Measurements from ENCODE around the gene UXT.

Gene UXT, protein sequence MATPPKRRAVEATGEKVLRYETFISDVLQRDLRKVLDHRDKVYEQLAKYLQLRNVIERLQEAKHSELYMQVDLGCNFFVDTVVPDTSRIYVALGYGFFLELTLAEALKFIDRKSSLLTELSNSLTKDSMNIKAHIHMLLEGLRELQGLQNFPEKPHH

GRCh38 chrX:47658684-47659420 lies at the start of gene UXT:
Gene UXT (minus strand): TSS chrX:47659180. CDS start chrX:47658927, 253 bp downstream.
- CTCF ChIA-PET: no interaction called here
- peak within 1 kb of the TSS; percentile 85 for H3K27ac ChIP-seq (ENCODE audit: extremely low read depth, low read depth, low read length)
- peak within 1 kb of the TSS; percentile 78 for H3K4me3 ChIP-seq (ENCODE audit: low read depth, low read length)
- peaks cover 12 to 36% of the 10 kb centered on the region in 2 experiments; a peak in 2 of 3 replicates for H3K36me3 ChIP-seq (ENCODE audit: control insufficient read depth in 2 of 2, insufficient read depth in 1 of 2, low read length in 2 of 2)
- POLR2A ChIA-PET: interaction anchor here (0.5 kb wide), 1 partner anchor 61 kb away, joined by 3 read pairs; no protein-coding TSS in a partner anchor
- H3K4me1 ChIP-seq (ENCODE audit: control insufficient read depth, insufficient read depth, low read length): no peaks in the 10 kb centered on the region
- H3K9me3 ChIP-seq (ENCODE audit: control insufficient read depth, insufficient read depth, low read depth, low read length): no peaks in the 10 kb centered on the region
- TF ChIP-seq, protein P1, sequence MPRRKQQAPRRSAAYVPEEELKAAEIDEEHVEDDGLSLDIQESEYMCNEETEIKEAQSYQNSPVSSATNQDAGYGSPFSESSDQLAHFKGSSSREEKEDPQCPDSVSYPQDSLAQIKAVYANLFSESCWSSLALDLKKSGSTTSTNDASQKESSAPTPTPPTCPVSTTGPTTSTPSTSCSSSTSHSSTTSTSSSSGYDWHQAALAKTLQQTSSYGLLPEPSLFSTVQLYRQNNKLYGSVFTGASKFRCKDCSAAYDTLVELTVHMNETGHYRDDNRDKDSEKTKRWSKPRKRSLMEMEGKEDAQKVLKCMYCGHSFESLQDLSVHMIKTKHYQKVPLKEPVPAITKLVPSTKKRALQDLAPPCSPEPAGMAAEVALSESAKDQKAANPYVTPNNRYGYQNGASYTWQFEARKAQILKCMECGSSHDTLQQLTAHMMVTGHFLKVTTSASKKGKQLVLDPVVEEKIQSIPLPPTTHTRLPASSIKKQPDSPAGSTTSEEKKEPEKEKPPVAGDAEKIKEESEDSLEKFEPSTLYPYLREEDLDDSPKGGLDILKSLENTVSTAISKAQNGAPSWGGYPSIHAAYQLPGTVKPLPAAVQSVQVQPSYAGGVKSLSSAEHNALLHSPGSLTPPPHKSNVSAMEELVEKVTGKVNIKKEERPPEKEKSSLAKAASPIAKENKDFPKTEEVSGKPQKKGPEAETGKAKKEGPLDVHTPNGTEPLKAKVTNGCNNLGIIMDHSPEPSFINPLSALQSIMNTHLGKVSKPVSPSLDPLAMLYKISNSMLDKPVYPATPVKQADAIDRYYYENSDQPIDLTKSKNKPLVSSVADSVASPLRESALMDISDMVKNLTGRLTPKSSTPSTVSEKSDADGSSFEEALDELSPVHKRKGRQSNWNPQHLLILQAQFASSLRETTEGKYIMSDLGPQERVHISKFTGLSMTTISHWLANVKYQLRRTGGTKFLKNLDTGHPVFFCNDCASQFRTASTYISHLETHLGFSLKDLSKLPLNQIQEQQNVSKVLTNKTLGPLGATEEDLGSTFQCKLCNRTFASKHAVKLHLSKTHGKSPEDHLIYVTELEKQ (tag by site-specific recombination; IDR thresholded peaks at IDR 0.05; ENCODE audit: borderline replicate concordance): no peak
- TF ChIP-seq ZNF585B (tag by site-specific recombination; IDR thresholded peaks at IDR 0.05) (no peak), ZNF2 (tag by site-specific recombination; IDR thresholded peaks at IDR 0.05) (peak; percentile 67; the same call in 1 of the 2 replicates), ZFP37 (tag by site-specific recombination; IDR thresholded peaks at IDR 0.05) (peak; percentile 80), ZNF248 (tag by site-specific recombination; IDR thresholded peaks at IDR 0.05) (no peak), ZEB2 (tag by site-specific recombination; IDR thresholded peaks at IDR 0.05) (peak; percentile 79), PATZ1 (tag by site-specific recombination; IDR thresholded peaks at IDR 0.05) (peak; percentile 95), ZXDB (tag by site-specific recombination; IDR thresholded peaks at IDR 0.05) (peak; percentile 100), ZNF785 (tag by site-specific recombination; IDR thresholded peaks at IDR 0.05) (no peak), ZNF449 (tag by site-specific recombination; IDR thresholded peaks at IDR 0.05) (peak; percentile 86), WT1 (tag by site-specific recombination; IDR thresholded peaks at IDR 0.05) (0 out of 2 replicates have a peak, but pooled peaks have one; percentile 44), EGR2 (tag by site-specific recombination; IDR thresholded peaks at IDR 0.05; ENCODE audit: low read depth) (0 out of 2 replicates have a peak, but pooled peaks have one; percentile 5), ZNF670 (tag by site-specific recombination; IDR thresholded peaks at IDR 0.05; ENCODE audit: low read depth) (no peak), SP7 (tag by site-specific recombination; IDR thresholded peaks at IDR 0.05) (peak; percentile 83), ZNF76 (tag by site-specific recombination; IDR thresholded peaks at IDR 0.05; ENCODE audit: borderline replicate concordance, low read depth) (peak; percentile 59; the same call in 1 of the 2 replicates), ZNF623 (tag by site-specific recombination; IDR thresholded peaks at IDR 0.05) (0 out of 2 replicates have a peak, but pooled peaks have one; percentile 10), MZF1 (tag by site-specific recombination; IDR thresholded peaks at IDR 0.05; ENCODE audit: borderline replicate concordance) (peak; percentile 61; the same call in 1 of the 2 replicates), BCL11B (tag by site-specific recombination; IDR thresholded peaks at IDR 0.05; ENCODE audit: low read depth) (peak; percentile 38; the same call in 1 of the 2 replicates), PRDM1 (tag by site-specific recombination; IDR thresholded peaks at IDR 0.05) (peak; percentile 79), ZNF510 (tag by site-specific recombination; IDR thresholded peaks at IDR 0.05; ENCODE audit: insufficient replicate concordance) (no peak), ZBTB21 (tag by site-specific recombination; IDR thresholded peaks at IDR 0.05) (peak; percentile 69), ZBTB20 (tag by site-specific recombination; IDR thresholded peaks at IDR 0.05) (peak; percentile 50; the same call in 1 of the 2 replicates), GLIS2 (tag by site-specific recombination; IDR thresholded peaks at IDR 0.05) (peak; percentile 99), ZNF148 (tag by site-specific recombination; IDR thresholded peaks at IDR 0.05; ENCODE audit: borderline replicate concordance) (no peak), KLF8 (tag by site-specific recombination; IDR thresholded peaks at IDR 0.05) (peak; percentile 59), ATF2 (tag by site-specific recombination; IDR thresholded peaks at IDR 0.05; ENCODE audit: low read depth) (peak; percentile 95)
